ENCODE measurements around the gene ANKRD13B.
"Not testable (repeated sequence)": the region's sequence is repeated elsewhere in the genome, so short reads cannot be mapped to it uniquely, and the experiment has no call there.

The ANKRD13B gene

DNA sequence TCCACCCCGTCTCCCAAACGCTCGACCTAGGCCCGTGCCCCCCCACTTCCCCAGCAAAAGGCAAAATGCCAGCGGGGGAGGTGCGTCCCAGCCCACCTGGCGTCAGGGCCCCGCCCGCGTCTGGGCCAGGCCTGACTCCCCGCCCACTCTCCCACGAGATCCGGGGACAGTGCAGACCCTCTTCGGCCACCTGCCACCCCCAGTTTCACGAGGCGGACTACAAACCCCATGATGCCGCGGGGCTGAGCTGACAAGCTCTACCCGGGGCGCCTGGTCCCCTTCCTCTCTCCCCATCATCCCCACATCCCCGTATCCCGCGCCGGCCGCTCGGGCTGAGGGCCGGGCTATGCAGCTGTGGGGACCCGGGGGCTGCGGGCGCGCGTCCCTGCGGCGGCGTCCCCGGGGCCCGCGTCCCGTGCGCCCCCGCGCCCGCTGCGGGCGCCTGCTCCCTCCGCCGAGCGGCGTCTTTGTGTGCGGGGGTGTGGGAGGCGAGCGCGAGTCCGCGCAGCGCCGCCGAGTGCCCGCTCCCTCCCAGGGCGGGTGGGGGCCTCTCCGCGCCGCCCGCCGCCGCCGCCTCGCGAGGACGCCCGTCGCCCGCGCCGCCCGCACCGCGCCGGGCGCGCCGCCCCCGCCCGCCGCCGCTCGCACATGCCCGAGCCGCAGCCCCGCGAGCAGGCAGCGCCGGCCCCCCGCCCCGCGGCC, at the start of gene ANKRD13B:
TSS of gene ANKRD13B (plus strand) at position 283 of the 702 bp plus-strand sequence. CDS start 490 bp downstream, outside the sequence.
- DNase-seq, result peak; percentile 29 to 48

DNA sequence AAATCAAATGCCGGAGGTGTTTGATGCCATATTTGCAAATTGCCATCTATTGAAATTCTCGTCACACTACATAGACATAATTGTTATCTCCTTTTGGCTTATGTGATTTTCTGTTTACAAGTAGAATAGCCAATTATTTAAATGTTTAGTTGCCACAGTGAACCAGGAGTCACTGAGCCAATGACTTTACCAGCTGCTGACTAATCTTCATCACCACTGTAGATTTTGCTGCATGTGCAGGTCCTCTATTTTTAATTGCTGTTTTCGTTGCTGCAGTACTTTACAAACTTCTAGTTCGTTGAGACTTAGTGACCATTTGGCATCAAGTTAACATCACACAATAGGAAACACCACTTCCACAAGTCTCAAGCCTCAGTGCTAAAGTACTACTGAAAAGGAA, 48.9 kb upstream of the ANKRD13B start:
- DNase-seq, result no peak

DNA sequence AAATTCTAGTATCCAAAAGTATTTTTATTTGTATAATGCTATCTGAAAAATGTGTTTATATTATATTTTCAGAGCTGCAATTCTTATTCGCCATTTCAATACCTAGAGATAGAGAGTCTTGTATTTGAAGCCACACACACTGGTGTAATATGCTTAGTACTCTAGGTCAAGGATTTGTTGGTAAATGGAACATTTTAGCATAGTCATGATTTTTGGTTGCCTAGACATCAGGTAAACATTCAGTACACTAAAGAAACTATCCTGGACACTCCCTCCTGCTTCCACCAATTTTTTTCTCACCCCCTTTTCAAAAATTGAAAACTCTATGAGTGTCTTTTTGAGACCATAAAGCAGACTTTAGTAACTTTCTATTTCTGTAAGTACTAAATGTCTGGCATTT, 46.8 kb upstream of the ANKRD13B start:
- DNase-seq, result no peak

DNA sequence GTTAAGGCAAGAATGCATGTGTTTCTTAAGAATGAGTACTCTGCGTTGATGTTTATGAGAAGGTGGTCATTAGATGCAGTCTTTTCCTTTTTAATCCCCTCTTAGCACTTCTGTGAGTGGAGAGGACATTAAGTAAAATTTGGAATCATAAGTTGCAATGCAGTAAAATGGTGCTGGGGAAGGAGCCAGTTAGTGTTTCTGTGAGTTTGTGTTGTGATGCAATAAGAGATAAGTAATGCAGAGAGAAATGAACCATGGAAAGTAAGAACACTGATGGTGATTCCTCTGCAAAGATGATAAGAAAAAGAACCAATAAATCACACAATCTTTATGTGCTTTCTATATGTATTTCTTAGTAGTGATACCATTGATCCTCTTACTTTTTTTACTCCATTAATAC, 46.1 kb upstream of the ANKRD13B start:
- DNase-seq, result no peak

DNA sequence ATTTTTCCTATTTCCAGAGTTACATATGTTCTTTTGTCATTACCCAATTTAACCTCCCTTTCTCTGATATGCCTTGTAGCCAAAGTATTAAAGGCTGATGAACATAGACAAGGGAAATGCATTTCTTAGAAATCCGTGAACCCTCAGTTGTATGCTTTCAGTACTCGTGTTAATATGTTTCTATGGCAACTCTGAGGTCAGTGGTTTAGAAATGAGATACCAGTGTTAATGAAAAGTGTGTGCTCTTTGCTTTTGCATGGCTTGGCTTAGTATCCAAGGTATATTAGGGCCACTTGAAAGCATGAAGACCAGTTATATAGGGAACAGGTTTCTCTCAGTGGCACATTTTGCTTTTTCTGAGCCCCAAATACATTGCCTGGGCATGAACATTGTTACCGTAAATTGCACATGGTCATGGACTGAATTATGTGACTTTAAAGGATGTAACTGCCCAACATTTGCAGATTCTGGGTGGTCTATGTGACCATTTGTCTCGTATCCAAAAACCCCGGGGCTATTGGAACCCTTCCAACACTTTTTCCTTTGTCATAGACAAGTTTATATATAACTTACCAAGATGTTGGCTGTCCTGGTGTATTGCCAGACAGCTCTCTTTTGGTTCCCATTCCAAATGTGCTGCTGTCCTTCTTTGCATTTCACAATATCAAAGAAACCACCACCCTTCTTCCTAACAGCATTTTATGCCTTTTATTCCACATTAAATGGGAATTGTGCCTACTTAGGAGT, 43.6 kb upstream of the ANKRD13B start:
- no peak for DNase-seq

DNA sequence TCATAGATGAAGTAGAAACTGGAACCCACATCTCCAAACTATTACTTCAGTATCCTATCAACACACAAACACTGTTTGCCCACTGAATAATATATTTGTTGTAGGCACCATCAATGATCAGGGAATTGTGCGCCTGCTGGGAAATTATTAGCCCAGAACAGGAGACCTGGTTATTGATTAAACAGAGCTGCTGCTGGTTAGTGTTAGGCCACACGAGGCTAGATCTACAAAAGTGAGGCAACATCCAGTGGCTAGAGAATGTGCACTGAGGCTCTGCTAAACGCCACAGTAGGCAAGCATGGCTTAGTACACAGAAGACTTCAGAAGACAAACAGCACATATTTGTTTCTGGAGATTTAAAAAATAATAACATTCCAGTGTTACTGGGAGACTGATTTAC, 37.1 kb upstream of the ANKRD13B start:
- no peak for DNase-seq

DNA sequence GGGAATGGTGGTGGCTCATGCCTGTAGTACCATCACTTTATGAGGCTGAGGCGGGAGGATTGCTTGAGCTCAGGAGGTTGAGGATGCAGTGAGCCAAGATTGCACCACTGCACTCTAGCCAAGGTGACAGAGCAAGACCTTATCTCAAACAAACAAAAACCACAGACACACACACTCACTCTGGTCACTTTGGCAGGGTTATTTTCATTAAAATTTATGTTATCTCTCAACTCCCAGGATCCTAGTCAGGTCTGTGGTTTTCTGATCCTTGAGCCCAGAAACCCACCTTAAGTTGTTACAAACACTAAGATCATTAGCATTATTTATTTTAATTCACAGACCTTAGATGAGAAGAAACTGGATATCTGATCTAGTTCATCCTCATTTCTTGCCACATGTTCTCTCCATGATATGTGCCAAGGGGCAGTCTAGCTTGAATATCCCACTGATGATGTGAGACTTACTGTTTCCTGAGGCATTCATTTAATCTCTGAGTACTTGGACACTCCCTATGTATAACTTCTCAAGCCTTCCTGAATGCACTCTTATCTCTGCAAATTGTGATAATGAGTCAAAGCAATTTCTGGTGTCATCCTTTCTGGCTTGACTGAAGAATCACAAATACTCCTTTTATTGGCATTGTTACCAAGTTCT, 35.7 kb upstream of the ANKRD13B start:
- DNase-seq, result no peak

DNA sequence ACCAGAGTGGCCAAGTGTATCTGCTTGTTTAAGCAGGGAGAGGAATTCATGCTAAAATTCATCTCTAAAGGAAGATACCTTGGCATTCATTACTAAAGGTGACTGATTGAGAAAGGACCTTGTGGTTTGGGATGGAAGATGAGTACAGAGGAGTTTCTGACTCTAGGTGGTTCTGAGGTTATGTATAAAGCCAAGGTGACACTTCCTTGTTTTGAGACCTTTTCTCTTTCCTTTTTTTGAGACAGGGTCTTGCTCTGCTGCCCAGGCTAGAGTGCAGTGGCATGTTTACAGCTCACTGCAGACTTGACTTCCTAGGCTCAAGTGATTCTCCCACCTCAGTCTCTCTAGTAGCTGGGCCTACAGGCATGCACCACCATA, 35.2 kb upstream of the ANKRD13B start:
- no peak for DNase-seq

DNA sequence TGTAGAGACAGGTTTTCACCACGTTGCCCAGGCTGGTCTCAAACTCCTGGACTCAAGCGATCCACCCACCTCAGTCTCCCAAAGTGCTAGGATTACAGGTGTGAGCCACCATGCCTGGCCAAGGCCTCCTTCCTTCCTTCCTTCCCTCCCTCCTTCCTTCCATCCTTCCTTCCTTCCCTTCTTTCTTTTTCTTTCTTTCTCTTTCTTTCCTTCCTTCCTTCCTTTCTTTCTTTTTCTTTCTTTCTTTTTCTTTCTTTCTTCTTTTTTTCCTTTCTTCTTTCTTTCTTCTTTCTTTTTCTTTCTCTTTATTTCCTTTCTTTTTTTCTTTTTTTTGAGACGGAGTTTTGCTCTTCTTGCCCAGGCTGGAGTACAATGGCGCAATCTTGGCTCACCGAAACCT, 34.8 kb upstream of the ANKRD13B start:
- not testable (repeated sequence) for DNase-seq

DNA sequence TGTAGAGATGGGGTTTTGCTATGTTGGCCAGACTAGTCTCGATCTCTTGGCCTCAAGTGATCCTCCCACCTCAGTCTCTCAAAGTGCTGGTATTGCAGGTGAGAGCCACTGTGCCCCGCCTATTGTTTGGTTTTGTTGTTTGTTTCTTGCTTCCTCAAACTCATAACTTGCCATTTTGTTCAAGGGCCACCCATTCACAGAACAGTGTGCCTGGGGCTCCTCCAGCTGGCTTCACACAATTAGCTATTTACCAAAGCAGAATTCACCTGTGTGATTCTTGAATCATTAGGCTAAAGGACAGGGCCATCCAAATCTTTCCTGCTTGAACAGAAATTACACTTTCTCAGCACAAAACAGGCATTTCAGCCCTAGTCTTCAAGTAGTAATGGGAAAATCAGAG, 33.3 kb upstream of the ANKRD13B start:
- no peak for DNase-seq

DNA sequence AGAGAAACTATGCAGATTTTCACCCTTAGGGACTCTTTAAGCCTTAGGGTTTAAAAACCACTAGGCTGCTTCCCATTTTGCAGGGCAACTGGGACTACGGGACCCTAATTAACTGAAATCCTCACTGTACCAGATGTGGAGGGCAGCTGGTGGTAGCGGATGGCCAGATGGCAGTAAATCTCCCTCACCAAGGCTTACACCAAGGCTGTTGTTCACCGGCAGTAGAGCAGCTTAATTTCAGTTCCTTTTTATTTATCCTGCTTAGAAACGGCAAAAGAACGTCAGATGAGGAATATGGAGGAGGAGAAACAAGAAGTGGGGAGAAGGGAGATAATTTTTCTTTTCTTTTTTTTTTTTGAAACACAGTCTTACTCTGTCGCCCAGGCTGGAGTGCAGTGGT, 32.6 kb upstream of the ANKRD13B start:
- no peak for DNase-seq

DNA sequence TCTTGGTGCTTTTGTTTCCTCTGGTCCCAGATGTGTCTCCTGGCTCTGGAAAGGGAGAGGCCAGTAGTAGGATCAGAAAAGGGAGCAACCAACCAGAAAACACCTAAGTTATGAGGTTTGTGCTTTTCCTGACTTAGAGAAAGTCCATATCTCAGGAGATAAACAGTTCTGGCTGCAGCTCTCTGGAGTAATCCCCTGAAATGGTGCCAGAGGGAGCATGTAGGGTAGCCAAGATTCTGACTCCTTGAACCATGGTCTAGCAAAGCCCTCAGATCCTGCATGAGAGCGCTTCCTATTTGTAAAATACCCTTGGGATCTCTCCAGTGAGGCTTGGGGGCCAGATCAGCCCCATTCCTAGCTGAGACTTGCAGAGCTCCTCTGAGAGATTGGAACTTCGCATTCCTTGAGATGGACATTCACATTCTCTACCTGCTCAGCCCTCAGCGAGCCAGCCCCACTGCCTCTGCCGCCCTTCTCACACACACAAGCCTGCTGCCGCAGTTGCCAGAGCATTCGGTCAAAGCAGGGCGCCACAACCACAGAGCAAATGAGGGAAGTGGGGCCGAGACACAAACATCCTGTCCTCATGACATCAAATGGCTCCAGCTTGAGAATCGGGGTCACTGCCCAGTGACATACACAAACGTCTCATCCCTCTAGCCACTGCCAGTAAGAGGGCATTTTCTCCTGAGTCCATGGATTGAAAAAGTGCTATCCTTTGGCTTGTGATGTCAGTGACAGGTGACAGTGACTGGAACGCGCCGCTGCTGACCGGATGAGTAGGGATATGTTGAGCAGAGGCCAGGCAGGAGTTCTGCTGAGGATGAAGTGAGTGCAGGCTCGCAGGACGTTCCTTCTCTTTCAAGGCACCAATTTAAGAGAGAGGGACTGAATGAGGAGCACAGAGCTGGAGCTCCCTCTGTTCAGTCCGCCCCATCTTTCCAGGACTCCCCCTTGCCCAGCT, 31.1 kb upstream of the ANKRD13B start:
- DNase-seq, result no peak

DNA sequence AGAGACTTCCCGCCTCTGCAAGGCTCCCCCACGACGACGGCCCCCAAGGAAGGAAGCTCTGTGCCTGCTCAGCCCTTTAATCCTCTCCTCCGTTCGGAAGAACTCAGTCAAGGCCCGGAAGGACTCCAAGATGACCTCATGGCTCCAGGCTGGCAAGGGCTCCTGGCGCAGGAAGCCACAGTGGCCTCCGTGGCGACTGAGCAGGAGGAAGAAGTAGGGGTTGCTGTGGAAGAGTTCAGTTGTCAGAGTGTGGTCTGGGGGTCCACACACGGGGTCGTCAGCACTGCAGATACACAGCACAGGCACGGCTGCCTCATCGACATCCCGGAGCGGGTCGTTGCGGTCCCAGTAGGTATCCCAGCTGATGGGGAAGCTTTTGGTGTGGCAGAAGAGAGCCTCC, 30.3 kb upstream of the ANKRD13B start:
- DNase-seq, result no peak

DNA sequence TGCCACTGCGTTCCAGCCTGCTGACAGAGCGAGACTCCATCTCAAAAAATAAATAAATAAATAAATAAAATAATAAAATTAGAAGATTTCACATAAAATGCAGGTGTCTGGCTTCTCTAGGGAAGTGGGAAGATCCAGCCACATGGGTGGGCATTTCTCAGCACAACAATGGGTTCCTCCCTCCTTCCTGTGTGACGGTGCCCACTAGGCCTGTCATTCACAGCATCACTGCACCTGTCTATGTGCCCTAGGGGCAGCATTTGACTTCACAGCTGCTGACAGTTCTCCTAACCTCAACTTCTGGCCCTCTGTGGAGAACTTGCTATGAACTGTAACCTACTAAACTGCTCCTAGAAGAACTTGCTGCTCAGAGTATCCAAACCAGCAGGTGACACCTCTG, 29.1 kb upstream of the ANKRD13B start:
- no peak for DNase-seq

DNA sequence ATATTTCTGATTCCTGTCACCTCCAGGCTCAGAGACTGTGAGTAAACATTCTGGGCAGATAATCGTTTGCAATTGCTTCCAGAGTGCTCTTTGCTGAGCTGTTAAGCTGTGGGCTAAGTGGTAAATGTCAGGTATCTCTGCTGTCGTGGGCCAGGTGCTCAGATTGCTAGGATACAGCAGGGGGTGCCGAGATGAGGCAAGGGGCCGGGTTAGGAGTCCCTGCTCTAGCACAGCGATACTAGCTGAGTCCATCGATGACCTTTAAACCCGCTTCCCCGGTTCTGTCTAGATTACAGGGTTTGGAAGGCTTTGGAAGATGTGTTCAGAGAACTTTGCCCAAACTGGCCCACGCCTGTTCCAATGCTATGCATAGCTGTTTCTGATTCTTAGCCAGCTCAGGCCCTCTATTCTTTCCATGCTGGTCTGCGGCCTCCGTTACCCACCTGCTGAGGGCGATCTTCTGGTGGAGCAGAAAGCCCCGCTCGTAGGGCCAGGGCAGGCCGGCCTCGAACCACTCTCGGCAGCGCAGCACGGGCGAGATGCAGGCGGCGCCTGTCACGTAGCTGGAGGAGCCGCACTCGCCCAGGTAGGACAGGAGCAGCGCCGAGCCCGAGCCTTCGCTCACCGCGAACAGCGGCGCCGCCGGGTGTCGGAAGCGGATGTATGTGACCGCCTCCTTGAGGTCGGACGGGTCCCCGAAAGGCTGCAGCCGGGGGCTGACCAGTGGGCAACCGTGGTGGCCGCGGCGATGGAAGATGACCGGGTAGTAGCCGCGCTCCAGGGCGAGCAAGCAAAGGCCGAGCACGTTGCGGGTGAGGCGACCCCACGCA, 27.1 kb upstream of the ANKRD13B start:
- peak; percentile 30 to 37 for DNase-seq

DNA sequence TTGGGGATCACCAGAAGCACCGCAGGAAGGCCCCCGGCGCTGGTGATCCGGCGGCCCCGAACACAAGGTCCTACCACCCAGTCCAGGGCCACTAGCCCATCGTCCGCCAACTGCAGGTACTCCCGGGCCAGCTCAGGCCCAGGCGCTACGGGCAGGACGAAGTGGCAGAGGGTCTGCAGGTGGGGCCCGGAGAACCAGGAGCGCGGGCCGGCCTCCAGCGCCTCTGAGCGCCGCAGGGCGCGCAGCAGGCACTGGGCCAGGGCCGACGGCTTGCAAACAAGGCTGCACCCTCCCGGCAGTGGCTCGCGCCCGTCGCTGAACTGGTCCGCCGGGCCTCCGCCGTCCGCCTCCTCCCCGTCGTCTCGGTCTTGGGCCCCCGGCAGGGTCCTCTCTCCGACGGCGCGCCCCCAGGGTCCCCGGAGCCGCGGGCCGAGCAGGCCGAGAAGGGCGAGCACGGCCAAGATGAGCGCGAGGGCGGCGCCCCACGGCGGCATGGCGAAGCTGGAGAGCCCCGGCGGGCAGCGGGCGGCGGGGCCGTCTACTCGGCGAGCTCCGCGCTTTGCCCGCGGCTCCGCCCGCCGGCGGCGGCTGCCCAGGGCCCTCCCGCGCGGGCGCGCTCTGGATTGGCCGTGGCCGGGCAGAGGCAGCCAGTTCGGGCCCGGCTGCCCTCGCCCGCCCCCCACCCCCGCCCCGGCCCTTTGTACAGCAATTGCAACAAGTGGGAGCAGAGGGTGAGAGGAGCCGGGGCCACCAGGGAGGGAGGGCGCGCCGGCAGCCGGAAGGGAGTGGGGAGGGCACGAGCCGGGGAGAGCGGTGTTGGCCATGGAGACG, 26.2 kb upstream of the ANKRD13B start, which contains the start of gene ABHD15:
TSS of gene ABHD15 (minus strand) at position 565 of the 831 bp plus-strand sequence. CDS start at position 494, 71 bp downstream.
- DNase-seq, result peak; percentile 59 to 67

DNA sequence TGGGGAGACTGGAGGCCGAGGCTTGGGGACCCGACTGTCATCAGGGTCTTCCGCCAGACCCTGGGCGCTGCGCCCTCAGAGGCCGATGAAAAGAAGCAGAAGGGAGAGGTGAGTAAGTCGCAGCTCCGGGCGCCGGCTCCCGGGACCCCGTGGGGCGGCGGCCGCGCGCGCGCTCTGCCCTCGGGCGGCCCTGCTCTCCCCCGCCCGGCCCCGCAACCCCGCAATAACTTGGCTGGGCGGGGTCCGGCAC, 25.7 kb upstream of the ANKRD13B start:
- no peak for DNase-seq

DNA sequence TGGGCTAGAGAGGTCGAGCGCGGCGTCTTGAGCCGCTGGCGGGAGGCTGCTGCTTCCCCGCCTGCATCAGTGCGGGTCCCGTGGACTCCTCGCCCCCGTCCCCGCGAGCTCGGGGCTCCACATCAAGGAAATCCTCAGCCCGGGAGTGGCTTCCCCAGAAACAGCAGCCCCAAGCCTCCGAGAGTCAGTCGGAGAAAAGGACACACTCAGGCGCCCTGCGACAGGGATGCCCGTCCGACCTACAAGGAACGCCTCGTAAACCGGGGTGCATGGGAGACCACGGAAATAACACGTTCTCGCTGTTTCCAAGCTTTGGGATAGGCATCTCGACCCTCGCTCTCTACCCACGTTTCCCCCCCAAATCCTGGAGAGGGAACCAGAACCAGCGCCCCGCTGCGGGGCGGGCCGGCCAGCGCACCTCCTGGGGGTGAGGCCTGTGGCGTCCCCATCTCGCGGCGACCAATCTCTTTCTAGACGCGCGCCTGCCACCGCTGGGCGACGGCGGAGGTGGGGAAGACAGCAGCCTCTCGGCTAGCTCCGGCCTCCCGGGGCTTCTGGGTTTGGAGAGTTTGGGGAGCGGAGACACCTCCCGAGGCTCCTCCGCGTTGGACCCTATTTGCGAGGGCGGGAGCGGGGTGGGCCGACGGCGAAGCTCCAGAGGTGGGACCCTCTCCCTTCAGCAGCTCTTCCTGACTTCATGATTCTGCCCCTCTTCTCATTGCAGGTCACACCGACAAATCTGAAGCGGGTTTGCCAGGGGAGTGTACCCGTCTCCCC, 25.2 kb upstream of the ANKRD13B start:
- peak; percentile 73 for DNase-seq

DNA sequence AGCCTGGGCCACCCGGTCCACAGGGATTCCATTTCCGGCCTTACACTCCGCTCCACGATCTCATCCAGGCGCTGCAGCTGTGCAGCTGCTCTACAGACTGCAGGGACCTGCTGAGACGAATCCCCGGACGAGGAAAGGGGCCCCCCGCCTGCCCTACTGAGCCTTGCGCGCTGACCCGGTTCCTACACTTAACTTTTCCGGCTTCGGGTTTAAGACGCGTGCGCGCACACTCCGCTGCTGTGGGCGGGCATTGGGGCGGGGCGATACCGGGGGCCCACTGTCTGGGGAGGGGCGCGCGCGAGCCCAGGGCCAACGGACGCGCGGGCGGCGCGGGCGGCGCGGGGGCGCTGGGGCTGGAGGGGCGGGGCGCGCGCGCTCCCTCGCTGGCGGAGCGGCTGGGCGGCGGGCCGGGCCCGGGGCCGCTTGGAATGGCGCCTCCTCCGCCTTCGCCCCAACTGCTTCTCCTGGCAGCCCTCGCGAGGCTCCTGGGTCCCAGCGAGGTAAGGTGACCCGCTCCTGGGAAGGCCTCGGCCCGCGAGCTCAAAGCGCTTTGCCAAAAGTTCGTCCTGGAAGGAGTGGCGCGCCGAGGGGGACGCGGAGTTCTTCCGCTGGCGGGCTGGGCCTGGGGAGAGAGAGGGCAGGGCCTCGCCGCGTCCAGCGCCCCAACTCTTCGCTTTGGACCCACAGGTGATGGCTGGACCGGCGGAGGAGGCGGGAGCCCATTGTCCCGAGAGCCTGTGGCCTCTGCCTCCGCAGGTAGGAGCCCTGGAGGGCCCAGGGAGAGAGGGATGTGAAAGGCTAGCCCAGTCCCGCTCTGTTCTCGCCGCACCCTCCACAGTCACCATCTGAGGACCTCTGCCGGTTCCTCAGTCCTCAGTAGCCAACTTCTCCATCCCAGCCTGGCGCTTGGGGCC, 24.3 kb upstream of the ANKRD13B start, which contains the start of gene TP53I13:
TSS of gene TP53I13 (plus strand) at position 371 of the 914 bp plus-strand sequence. CDS start at position 429, 58 bp downstream.
- DNase-seq, result peak; percentile 79 to 83

All from Kasumi-1 (cell line).